Ishikawa (cell line): ENCODE measurements around the gene C19orf38.

ENCODE experiments used
- FOXM1 ChIP-seq: IDR thresholded peaks from 2 replicates; pipeline ENCODE4 v1.6.1; 2012; ENCODE audit warnings: low read depth, borderline replicate concordance
- YY1 ChIP-seq: IDR thresholded peaks from 2 replicates; pipeline ENCODE4 v1.6.1; 2012; ENCODE audit warnings: low read depth
- TF ChIP-seq, protein P1 (sequence below): IDR thresholded peaks from 2 replicates; pipeline ENCODE4 v1.6.1; 2012

DNA sequence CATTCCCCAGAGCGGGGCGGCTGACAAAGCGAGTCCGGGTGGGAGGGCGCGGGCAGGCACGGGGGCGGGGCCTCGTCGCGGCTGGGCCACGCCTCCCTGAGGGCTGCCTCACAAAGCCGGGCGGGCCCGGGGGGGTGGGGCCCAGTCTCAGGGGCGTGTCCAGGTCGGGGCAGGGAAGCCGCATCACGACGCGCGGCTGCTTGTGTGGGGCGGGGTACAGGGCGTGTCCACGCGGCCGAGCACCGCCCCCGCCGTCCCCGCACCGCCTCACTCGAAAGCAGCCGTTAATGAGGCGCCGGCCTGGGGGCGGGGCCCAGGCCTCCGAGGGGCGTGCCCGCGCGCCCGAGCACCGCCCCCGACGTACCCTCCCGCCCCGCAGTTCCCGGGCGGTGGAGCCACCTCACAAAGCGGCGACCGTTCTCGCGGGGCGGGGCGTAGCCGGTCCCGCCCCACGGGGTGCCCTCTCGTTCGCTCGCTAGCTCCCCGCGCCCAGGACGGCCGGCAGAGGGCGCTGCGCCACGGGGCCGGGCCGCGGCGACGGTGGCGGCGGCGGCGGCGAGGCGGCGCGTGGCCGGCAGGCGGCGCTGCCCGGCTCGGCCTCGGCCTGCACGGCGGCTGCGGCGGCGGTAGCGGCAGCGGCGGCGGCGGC lies 22.9 kb downstream of the C19orf38 start, which contains the start of gene CARM1:
- TF ChIP-seq YY1 (no peak), FOXM1 (no peak)
- TF ChIP-seq, protein P1, sequence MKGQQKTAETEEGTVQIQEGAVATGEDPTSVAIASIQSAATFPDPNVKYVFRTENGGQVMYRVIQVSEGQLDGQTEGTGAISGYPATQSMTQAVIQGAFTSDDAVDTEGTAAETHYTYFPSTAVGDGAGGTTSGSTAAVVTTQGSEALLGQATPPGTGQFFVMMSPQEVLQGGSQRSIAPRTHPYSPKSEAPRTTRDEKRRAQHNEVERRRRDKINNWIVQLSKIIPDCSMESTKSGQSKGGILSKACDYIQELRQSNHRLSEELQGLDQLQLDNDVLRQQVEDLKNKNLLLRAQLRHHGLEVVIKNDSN = no peak
